Mesenteric fat pad (tissue), 1 donor: ENCODE data around the gene ANXA2. TPM values are rescaled to one million over a fixed set of nuclear protein-coding genes. Genes with fewer than 3 reads are reported as not detected.
"Not testable (repeated sequence)": the region's sequence is repeated elsewhere in the genome, so short reads cannot be mapped to it uniquely, and the experiment has no call there.

ENCODE experiments used
- DNase-seq: peaks from one replicate; pipeline ENCODE4 v3.0.0-alpha.2; 2020; ENCODE audit warnings: low spot score
- total RNA-seq: library from RNA; stranded (reverse); fragmentation: NEBNext Ultra II Directional; extraction: Animal tissue kit (Norgen Biotek cat#: 25700); gene quantifications from one replicate; pipeline ENCODE4 v1.2.1, GENCODE V29; 2021
- donor health status: DM: yes; HTN: yes; CAD: no.

ANXA2 gene
- total RNA-seq, 1 donor from 2014 or later: 1,205 TPM

DNA sequence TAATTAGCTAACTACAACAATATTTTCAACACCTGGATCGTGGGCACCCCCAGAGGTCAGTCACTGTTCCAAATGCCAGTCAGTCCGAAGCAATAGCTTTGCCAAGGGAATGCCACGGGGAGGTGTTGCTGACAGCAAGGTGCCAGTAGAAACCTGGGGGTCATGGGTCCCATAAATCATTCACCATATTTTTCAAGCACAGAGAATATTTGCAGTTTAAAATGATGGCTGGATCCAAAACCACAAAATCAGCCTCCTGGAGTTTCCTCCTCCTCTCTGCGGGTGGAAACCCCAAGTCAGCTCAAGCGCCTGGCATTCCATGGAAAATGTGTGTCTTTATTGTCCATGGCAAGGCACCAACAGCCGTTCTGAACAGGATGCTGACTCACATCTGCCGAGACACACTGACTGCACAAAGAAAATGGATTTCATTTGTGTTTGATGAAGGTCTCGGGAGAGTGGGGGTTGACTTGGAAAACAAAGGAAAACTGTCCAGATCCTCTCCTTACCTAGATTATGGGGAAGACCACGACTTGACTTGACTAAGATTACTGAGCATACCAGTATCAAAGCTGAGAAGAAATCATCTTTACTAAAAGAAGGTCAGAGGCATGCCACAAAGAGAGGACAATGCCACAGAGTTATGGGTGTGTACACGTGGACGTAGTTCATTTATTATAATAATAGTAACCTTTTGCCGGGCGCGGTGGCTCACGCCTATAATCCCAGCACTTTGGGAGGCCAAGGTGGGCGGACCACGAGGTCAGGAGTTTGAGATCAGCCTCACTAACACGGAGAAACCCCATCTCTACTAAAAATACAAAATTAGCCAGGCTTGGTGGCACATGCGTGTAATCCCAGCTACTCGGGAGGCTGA is 26.4 kb downstream of the ANXA2 start:
- DNase-seq: no peak

DNA sequence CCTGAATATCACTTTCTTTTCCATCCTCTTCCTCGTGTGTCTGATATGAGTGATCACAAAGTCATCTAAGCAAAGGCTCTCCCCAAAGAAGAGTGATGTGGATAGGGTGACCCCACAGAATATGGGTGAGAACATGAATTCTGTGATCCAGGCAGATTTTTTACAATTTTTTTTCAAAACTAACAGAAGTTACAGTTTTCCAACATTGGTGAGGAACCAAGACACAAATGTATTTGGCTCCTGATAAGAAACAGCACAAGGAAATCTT is 27.0 kb downstream of the ANXA2 start:
- no peak for DNase-seq

DNA sequence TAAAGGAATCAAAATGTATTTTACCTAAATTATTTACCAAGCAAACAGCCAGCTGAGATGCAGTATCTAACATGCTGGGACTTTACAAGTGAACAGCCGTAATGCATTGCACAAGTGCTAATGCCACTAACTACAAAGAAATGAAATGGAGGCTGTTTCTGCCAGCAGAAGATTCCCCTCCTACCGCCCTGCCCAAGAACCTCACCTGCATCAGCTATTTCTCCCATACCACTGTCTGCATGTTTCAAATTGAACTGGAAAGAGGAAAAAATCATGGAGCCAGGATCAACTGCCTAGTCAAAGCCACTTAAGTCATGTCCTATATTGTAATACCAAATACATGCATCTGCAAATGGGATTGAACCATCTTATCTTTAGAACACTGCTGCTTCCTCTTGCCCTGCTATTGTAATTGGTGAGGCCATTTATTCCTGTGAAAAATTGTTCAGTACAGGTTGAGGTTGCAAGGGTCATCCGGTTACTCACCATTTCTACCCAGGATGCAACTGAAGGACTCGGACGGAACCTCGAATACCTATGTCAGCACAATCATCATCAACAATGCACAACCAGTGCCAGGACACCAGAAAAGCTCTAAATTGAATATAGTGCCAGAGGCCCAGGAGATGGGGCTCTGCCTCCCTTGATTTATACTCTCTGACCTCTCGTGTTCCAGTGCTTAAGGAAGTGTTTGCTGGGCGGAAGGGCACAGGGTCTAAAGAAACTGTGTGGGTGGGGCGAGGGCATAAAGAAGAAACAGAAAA is 27.5 kb downstream of the ANXA2 start:
- DNase-seq: no peak

DNA sequence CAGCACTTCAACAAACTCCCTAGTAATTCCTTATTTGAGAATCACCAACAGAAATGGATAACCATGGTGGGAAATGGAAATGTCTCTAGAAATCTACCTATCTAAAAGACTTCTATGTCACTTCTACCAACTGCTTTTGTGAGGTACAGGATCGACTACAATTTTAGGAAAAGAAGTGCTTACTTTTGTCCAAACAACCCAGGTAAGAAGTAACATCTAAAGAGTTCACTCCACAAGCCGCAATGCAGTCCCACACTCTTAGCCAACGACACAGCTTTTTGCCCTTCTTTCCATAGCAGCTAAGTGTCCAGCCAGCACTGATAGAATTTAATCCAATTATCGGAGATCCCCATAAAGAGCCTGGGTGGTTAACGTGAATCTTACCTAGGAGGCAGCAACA is 28.1 kb downstream of the ANXA2 start:
- no peak for DNase-seq

DNA sequence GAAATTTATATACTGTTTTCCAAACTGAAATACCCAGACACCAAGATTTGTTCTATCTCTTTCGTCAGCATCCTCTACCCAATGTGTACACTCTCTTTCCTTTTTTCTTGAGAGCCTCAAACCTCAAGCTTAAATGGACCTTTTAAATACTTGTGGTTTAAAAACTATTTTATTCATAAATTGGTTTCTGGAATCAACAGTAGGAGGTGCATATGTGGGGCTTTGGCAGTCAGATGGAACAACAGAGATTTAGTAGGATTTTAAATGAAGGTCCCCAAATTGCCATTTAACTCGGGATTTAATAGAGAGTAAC is 33.2 kb downstream of the ANXA2 start:
- no peak for DNase-seq

DNA sequence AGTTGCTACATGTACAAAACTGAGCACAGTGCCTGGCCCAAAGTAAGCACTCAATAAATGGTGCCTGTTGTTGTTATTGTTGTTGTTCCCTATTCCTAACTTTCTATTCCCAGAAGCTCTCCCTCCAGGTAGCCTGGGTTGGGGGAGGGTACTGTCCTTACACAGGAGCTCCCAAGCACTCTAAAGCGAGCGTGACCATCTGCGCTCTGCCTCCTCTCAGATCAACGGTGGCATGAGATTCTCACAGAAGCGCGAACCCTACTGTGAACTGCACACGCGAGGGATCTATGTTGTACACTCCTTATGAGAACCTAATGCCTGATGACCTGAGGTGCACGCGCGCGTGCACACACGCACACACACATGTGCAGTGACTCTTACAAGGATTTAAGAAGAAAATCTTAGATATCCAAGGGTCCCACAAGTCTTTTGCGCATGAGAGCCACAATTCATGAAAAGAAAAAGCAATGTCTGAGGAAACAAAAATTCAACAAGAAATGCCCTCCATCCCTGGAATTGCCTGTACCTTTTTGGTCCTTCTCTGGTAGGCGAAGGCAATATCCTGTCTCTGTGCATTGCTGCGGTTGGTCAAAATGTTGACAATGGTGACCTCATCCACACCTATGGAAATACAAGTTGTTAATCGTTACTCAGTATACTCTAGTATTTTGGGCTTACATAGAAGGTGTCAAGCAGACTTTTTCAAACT is 33.7 kb downstream of the ANXA2 start:
- no peak for DNase-seq

DNA sequence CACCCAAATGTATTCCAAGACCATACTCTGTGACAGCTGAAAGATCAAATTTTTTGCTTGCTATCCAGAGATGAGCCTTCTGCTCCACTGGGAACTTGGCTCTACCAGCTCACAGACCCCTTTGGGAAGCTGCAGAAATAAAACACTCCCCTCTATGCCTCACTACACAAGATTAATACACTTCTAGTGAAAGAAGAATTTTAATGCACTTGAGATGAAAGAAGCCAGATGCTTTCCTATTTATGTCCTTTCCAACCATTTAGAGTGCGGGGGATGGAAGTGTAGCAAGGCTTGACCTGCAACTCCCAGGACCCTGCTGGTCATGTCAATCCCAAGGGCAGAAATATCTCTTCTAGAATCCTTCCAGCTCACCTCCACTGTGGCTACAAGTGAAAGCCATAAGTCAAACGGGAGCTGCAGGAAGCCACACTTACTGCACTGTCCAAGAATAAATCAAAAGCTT is 34.7 kb downstream of the ANXA2 start:
- no peak for DNase-seq

DNA sequence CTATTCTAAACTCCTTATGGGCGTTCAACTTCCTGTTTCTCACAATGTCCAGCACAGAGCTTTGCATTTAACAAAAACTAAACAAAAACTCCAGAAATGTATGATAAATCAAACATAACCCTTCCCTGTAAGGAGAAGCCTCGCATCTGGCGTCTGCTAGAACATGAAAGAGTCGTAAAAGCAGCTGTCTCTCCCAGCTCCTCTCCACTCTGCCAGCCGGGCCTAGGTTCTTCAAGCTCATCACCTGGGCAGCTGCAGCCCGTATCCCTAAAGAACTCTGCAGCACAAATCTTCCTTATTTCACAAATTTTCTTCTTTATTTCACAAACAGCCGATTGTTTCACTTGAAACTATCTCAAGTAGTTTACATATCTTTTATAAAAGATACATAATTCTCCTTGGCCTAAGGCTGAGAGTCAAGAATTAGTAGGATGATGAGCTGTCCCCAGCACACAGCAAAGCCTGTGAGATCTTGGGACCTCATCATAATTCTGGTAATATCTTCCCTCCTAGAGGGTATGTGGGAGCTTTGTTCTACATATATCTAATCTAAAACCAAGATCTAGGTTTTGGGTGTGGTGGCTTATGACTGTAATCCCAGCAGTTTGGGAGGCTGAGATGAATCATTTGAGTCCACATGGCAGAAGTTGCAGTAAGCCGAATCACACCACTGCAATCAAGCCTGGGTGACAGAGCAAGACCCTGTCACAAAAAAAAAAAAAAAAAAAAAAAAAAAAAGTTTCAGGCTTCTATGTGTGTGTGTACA is 35.3 kb downstream of the ANXA2 start:
- DNase-seq: no peak

DNA sequence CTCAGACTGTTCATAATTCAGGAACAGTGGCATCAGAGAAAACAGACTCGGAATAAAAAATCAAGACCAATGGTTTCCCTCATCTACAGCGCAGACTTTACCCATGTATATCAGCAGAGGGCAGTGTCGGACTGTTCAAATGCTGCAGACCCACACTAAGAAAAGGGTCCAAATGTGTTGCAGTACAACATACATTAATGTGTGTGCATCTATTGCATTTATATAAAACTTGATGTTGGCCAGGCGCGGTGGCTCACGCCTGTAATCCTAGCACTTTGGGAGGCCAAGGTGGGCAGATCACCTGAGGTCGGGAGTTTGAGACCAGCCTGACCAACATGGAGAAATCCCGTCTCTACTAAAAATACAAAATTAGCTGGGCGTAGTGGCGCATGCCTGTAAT is 38.0 kb downstream of the ANXA2 start:
- not testable (repeated sequence) for DNase-seq

DNA sequence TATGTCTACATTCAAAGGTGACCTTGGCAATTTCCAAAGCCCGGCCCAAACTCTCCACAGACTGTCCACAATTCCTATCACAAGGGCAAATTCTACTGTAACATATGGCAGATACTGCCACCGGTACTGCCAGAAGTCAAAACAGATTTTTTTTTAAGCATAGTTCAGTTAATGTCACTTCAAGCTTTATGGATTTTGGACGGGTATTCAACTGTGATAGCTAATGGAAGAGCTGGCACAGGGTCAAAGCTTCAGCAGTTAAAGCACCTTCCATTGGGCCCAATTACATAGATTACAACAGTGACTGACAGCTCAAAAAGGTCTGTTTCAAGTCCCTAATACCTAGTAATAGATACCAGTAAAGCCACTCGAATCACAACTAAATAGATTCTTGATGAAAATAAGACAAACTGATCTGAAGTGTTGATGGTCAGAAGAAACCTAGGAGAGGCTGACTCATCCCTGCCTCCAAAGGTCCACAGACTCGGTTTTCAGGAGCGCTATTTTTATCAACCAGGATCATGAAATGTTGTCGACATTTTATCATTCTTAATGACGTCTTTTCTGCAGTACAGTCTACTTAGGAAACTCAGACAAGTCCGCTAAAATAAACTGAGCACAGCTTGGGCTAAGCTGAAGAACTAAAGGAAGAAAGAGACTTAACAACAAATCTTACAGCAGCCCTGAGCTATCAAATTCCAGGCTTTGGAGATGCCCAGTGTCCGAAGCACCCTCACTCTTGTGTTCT is 38.7 kb downstream of the ANXA2 start:
- DNase-seq: no peak

DNA sequence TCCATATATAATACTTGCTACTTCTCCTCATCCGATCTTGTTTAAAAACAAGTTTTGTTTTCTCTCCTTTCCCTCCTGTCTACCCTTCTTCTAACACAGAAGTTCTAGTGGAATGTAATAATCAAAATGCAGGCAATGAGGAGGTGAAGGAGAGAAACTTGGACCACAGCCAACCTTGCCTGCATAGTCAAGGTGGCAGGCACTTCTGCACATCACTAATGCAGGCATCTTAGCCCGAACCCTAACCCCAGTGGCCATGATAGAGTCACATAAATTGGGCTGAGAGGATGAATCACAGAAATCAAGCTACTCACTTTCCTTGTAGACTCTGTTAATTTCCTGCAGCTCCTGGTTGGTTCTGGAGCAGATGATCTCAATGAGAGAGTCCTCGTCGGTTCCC is 41.0 kb downstream of the ANXA2 start:
- no peak for DNase-seq

DNA sequence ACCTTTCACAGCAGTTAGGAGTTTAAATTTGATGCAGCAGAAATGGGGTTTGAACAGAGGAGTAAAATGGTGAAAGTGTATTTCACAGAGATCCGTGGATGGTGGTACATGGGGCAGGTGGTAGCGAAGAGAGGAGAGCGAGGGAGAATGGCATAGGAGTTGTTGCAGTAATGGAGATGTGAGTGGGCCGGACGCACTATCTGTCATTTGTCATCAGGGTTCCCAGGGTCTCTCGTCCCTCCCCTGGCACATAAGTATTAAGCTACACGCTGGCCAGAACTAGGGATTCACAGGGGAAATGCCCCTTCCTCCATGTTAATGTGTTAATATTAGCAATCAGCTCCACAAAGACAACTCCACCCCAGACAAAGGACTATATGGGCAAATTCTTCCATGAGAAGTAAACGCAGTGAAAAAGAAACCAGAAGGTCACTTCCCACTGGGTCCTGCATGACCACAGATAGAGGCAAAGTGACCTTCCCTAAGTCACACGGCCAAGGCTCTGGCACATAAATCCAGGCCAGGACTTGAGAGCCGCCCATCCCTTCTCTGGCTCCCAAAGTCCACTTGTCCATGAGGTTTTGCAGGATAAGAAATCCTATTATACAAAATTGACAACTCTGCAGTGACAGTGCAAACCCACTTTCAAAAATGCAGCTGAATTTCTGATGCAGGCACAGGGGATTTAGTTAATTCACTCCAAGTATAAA is 42.5 kb downstream of the ANXA2 start:
- no peak for DNase-seq

DNA sequence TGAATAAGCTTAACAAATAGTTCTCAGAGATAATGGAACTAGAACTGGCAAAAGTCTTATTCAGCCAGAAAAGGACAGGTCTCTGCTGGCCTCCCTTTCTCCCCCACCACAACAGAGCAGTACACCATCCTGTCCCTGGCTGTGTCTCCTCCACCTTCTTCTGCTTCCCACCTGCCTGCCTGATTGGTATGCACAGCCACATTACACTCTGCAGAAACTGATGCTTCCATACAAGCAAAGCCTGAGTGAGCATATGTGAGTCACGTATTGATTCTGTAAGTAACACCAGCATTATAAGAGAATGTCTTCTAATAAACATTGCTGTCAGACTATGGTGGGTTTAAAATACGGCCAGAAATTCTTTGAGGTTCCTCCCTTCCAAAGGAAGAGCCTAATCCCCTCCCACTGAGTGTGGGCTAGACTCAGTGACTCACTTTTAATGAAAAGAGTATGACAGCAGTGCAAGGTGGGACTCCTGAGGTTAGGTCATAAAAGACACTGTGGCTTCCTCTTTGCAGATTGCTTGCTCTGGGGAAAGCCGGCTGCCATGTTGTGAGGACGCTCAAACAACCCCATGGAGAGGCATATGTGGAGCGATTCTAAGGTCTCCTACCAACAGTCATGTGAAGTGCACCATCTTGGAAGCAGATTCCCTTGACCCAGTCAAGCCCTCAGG is 44.4 kb downstream of the ANXA2 start:
- DNase-seq: no peak

DNA sequence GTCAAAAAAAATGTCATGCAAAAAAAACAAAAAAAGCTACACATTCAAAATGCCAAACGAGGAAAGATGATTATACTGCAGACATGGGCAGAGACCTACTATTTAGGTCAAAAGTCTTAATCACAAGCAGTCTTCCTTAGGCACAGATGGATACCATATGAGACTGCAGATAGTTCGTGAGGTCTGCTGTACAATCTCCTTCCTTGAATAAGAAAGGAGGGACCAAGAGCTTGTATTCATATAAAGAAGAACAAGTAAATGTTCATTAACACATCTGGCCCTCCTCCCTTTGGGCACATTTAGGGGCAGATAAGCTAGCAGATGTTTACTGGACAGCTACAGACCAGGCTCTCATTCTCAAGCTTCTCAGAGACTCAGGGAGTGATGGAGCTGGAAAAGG is 45.3 kb downstream of the ANXA2 start:
- no peak for DNase-seq

DNA sequence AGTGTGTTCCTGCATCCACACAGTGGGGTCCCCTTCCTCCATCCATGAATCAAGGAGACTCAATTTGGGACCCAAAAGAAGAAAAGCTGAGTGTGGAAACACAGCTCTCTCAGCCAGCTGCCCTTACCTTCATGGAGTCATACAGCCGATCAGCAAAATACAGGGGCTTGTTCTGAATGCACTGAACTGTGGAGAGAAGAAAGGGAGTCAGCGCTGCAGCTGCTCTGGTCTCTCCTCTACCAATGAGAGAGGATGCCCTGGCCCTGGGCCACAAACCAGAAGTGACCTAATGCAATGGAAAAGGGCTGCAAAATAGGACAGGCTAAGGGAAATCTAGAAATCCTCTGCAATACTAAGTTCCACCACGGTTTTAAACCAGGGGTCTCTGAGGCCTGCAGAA is 46.7 kb downstream of the ANXA2 start:
- no peak for DNase-seq

DNA sequence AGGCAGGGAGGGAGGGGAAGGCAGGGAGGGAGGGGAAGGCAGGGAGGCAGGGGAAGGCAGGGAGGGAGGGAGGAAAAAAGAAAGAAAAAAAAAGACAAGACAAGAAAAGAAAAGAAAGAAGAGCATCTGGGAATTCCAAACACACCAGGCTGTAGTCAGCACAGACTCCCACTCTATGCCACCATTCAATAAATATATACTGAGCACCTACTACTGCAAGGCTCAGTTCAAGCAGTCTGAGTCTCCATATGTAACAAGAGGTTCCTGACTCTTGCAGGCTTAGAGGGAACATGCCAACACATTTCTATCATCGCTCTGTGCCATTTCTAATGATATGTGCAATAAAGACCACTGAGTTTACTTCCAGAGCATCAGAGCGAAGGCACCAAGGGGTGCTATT is 47.7 kb downstream of the ANXA2 start:
- DNase-seq: no peak

DNA sequence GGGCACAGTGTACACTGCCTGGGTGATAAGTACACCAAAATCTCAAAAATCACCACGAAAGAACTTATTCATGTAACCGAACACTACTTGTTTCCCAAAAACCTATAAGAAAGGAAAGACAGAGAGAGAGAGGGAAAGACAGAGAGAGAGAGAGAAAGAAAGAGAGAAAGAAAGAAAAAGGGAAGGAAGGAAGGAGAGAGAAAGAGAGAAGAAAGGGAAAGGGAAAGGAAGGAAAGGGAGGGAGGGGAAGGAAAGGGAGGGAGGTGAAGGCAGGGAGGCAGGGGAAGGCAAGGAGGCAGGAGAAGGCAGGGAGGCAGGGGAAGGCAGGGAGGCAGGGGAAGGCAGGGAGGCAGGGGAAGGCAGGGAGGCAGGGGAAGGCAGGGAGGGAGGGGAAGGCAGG is 48.2 kb downstream of the ANXA2 start:
- no peak for DNase-seq

DNA sequence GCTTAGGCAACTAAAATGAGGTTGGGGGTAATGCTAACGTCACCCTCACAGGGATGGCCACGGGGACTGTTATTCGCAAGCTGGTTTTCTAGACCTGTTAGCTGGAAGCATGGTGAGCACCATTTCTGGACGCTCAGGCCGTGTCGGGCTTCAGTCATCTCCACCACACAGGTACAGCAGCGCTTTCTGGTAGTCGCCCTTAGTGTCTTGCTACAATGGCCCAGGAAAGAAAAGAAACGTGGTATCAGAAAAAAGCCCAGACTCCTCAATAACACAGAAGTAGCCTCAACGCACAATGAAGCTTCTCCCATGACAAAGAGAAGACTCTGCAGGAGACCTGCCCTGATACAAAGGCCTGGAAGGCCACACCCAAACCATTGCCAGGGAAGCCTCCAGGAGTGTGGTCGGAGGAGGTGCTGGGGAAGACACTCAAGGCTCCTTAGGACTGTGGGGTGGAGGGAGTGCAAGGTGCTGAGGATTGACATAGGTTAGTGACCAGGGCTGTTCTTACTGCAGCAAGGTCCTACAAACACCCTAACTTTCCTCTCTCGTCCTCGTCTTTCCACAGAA is 50.2 kb downstream of the ANXA2 start:
- DNase-seq: no peak

DNA sequence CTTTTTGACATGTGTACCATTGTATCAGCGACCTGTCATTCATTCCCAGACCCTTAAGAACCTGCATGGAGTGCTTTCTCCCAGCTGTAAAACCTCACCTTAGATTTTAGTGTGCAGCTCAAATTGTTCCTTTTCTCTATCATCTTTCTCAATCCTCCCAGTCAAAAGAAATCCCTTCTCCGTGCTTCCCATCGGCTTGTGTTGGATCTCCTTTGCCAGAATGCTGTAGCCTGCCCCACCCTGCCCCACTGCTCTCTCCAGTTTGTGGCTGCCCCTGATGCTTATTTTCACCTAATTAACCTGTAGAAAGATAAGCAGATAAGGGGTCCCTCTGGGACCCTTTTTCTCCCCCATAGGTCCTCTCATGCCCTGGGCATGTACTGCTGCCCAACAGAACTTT is 51.1 kb downstream of the ANXA2 start:
- DNase-seq: no peak
